Measurements from ENCODE around the gene ZNF609. TPM values are rescaled to one million over a fixed set of nuclear protein-coding genes. Genes with fewer than 3 reads are reported as not detected.
"Not testable (repeated sequence)": the region's sequence is repeated elsewhere in the genome, so short reads cannot be mapped to it uniquely, and the experiment has no call there.

ZNF609 gene
- total RNA-seq, 1 donor from 2014 or later: 22.4 TPM

- no peak for DNase-seq
Observed at GRCh38 chr15:64623347-64623996, 163.1 kb downstream of the ZNF609 start.

- no peak for DNase-seq
Observed at GRCh38 chr15:64624242-64624641, 163.9 kb downstream of the ZNF609 start.

GRCh38 chr15:64629063-64629462 lies 168.7 kb downstream of the ZNF609 start:
- no peak for DNase-seq

GRCh38 chr15:64630396-64631107 lies 170.2 kb downstream of the ZNF609 start:
- DNase-seq: no peak

GRCh38 chr15:64632639-64633038 lies 172.3 kb downstream of the ZNF609 start:
- not testable (repeated sequence) for DNase-seq

GRCh38 chr15:64633332-64633731 lies 173.0 kb downstream of the ZNF609 start:
- DNase-seq: no peak

- no peak for DNase-seq
Observed at GRCh38 chr15:64634027-64634426, 173.6 kb downstream of the ZNF609 start.

- DNase-seq: no peak
Observed at GRCh38 chr15:64634576-64635498, 174.5 kb downstream of the ZNF609 start.

GRCh38 chr15:64635499-64636495 lies 175.4 kb downstream of the ZNF609 start:
- DNase-seq: no peak

GRCh38 chr15:64636556-64636955 lies 176.2 kb downstream of the ZNF609 start:
- DNase-seq: no peak

- DNase-seq: no peak
Observed at GRCh38 chr15:64637412-64637811, 177.0 kb downstream of the ZNF609 start.

- not testable (repeated sequence) for DNase-seq
Observed at GRCh38 chr15:64639744-64640143, 179.4 kb downstream of the ZNF609 start.

- DNase-seq: no peak
Observed at GRCh38 chr15:64640146-64640871, 179.9 kb downstream of the ZNF609 start.

GRCh38 chr15:64642875-64643274 lies 182.5 kb downstream of the ZNF609 start:
- DNase-seq: no peak

GRCh38 chr15:64643685-64644084 lies 183.3 kb downstream of the ZNF609 start:
- DNase-seq: no peak

GRCh38 chr15:64644811-64645210 lies 184.4 kb downstream of the ZNF609 start:
- DNase-seq: not testable (repeated sequence)

- no peak for DNase-seq
Observed at GRCh38 chr15:64645995-64646394, 185.6 kb downstream of the ZNF609 start.

GRCh38 chr15:64647367-64647766 lies 187.0 kb downstream of the ZNF609 start:
- DNase-seq: no peak

- no peak for DNase-seq
Observed at GRCh38 chr15:64650552-64650951, 190.2 kb downstream of the ZNF609 start.

GRCh38 chr15:64651601-64652191 lies 191.3 kb downstream of the ZNF609 start:
- DNase-seq: no peak
